Ovary (tissue), 3 donors: ENCODE data around the gene LGI4.

ENCODE experiments used
- CTCF ChIP-seq, 3 donors: fragments of 450-650 bp in 2 of 3; fragments of 200-600 bp in 1 of 3; IDR thresholded peaks; one replicate each; pipeline versions ENCODE4 v1.5.1 to v1.8.0; 2016 to 2022; ENCODE audit warnings: antibody characterized with exemption in 3 of 3, mild to moderate bottlenecking in 1 of 3
- POLR2A ChIP-seq: fragments of 450-650 bp; IDR thresholded peaks from one replicate; pipeline ENCODE4 v1.6.1; 2017; ENCODE audit warnings: antibody characterized with exemption, mild to moderate bottlenecking, moderate library complexity
- donor health status: DM: no; HTN: no; CAD: no.

DNA sequence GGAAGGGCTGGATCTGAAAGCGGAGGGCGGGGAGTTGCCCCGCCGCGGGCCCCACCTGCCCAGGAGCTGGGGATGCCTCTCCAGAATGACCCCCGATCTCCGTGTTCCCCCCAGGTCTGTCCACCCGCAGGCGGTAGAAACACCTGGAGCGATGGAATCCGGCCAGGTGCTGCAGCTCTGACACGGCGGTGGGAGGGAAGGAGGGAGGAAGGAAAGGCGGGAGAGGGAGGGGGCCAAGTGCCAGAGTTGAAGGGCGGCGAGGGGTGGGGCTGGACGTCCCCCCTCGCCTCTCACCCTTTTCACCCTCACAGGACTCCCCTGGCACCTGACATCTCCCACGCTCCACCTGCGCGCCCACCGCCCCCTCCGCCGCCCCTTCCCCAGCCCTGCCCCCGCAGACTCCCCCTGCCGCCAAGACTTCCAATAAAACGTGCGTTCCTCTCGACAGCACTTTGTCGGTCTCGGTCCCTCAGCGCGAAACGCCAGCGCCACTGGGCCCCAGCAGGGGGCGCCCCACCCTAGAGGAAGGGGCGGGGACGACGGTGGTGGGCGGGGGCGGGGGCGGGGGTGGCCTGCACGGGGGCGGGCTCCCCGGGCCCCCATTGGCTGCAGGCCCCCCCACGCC is 7.9 kb upstream of the LGI4 start:
- TF ChIP-seq CTCF (IDR thresholded peaks at IDR 0.05) (no peak), POLR2A (no peak)
